AG04450 (cell line): ENCODE data around the gene RNF111. TPM values are rescaled to one million over a fixed set of nuclear protein-coding genes. Genes with fewer than 3 reads are reported as not detected.

Experiments used
- CTCF ChIA-PET: fragments of 300-600, 350-600 bp; formaldehyde crosslinking; extraction: SDS; loops from one replicate; lab custom pipeline; 2022; ENCODE audit warnings: antibody characterized with exemption, inconsistent platforms; lab: Charles Lee
- POLR2A ChIA-PET: fragments of 350-600 bp; formaldehyde crosslinking; extraction: SDS; loops from one replicate; lab custom pipeline; 2021; ENCODE audit warnings: antibody characterized with exemption, inconsistent platforms; lab: Yijun Ruan, JAX
- DNase-seq: peaks from one replicate; pipeline ENCODE4 v3.0.0-alpha.2; 2011; ENCODE audit warnings: low read depth, low spot score
- H3K27ac ChIP-seq: one replicate; pipeline ENCODE4 v1.5.1; 2012; ENCODE audit warnings: low read depth, low read length, control low read depth
- H3K27me3 ChIP-seq: one replicate; pipeline ENCODE4 v1.6.0; 2012; ENCODE audit warnings: low read length; ENCODE audit not compliant: control insufficient read depth, insufficient read depth
- H3K4me3 ChIP-seq: 2 replicates; pipeline ENCODE4 v1.5.1; 2011; ENCODE audit warnings: mild to moderate bottlenecking, low read depth, low read length, control low read depth
- H3K9me3 ChIP-seq: 2 replicates; pipeline ENCODE4 v1.5.1; 2012; ENCODE audit warnings: low read length; ENCODE audit not compliant: control insufficient read depth, insufficient read depth
- CTCF ChIP-seq: IDR thresholded peaks from 2 replicates; pipeline ENCODE4 v1.5.1; 2011; ENCODE audit warnings: low read depth, low read length, control low read depth, inconsistent platforms
- polyA plus RNA-seq: library from polyadenylated mRNA; depleted of rRNA; stranded (reverse); fragments of >200 nt; gene quantifications from 2 replicates; pipeline ENCODE4 v1.2.3, GENCODE V29; 2011

The RNF111 gene
- polyA plus RNA-seq, 1 experiment = 24.4 TPM

GRCh38 chr15:59087731-59088130, 100.3 kb downstream of the RNF111 start:
- CTCF ChIA-PET = no interaction called here
- DNase-seq = no peak
- TF ChIP-seq CTCF = no peak
- Histone ChIP-seq H3K9me3 (no peaks in the 10 kb centered on the region), H3K27ac (no peak overlapping the region), H3K4me3 (no peak overlapping the region), H3K27me3 (no peaks in the 10 kb centered on the region)
- POLR2A ChIA-PET = no interaction called here

- no peak for TF ChIP-seq CTCF
- H3K27me3 ChIP-seq = no peaks in the 10 kb centered on the region
- no peaks in the 10 kb centered on the region for H3K9me3 ChIP-seq
- no peak overlapping the region for H3K4me3 ChIP-seq
- H3K27ac ChIP-seq = no peak overlapping the region
- ChIA-PET POLR2A (no interaction called here), CTCF (interaction anchor here (0.9 kb wide), 1 partner anchor 435 kb away, joined by 3 read pairs; no protein-coding TSS in a partner anchor)
- DNase-seq = no peak
Observed at GRCh38 chr15:59094077-59094476, 106.6 kb downstream of the RNF111 start.

GRCh38 chr15:59096429-59096828, 109.0 kb downstream of the RNF111 start:
- H3K27me3 ChIP-seq = no peaks in the 10 kb centered on the region
- H3K4me3 ChIP-seq = no peak overlapping the region
- TF ChIP-seq CTCF = no peak
- ChIA-PET POLR2A (no interaction called here), CTCF (interaction anchor here (2.9 kb wide), 1 partner anchor 432 kb away, joined by 6 read pairs; no protein-coding TSS in a partner anchor)
- no peaks in the 10 kb centered on the region for H3K9me3 ChIP-seq
- H3K27ac ChIP-seq = no peak overlapping the region
- DNase-seq = no peak

- POLR2A ChIA-PET = interaction anchor here (0.6 kb wide), 1 partner anchor 80 kb away, joined by 5 read pairs; no protein-coding TSS in a partner anchor
Observed at GRCh38 chr15:59099162-59099685, 111.8 kb downstream of the RNF111 start.

More at GRCh38 chr15:59099162-59099685, 111.8 kb downstream of the RNF111 start:
- no peak for TF ChIP-seq CTCF
- Histone ChIP-seq H3K4me3 (no peak overlapping the region), H3K9me3 (no peaks in the 10 kb centered on the region), H3K27ac (no peak overlapping the region), H3K27me3 (no peaks in the 10 kb centered on the region)
- CTCF ChIA-PET = interaction anchor here (2.9 kb wide), 1 partner anchor 430 kb away, joined by 6 read pairs; no protein-coding TSS in a partner anchor
- no peak for DNase-seq
